Measurements from ENCODE around the gene SURF2. TPM values are rescaled to one million over a fixed set of nuclear protein-coding genes. Genes with fewer than 3 reads are reported as not detected.

SURF2 gene
- total RNA-seq, 3 donors from 2014 or later, result 8.7 to 15.0 (median 11.4) TPM

DNA sequence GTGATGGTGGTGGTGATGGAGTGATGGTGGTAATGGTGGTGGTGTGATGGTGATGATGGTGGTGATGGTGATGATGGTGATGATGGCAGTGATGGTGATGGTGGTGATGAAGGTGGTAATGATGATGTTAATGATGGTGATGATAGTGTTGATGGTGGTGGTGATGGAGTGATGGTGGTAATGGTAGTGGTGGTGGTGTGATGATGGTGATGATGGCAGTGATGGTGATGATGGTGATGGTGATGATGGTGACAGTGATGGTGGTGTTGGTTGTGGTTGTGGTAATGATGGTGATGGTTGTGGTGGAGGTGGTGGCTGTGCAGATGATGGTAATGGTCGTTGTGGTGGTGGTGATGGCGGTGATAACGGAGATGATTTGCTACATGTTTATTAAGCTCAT, 27.1 kb downstream of the SURF2 start:
- ATAC-seq, result no peak

DNA sequence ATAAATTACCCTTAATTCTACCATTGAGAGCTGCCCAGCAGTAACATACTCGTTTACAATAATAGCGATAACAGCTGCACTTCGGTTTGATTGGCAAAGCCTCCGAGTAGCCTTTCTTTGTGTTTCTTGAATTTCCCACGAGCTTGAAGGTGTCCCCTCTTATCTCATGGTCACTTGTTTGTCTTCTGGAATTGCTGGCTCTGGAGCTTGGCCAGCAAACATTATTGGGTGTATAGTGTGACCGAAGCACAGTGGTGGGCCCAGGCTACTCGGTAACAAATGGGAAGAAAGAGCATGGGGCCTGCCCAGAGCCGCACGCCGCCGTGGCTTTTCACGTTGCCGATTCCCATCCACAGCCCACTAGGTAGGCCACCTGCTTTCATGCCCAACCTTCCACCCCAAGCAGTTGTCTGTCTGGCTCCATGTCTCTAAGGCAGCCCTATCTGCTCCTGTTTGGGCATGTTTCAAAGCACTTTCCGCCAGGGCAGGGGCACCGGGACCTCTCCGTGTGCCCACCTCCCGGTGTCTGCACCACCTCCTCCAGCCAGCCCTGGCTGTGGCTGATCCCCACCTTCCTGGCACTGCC, 28.5 kb downstream of the SURF2 start:
- H3K4me3 ChIP-seq, result no peak overlapping the region
- DNase-seq (no peak), ATAC-seq (no peak)
- H3K36me3 ChIP-seq (ENCODE audit: low read depth), result no peaks in the 10 kb centered on the region
- TF ChIP-seq, protein P1, sequence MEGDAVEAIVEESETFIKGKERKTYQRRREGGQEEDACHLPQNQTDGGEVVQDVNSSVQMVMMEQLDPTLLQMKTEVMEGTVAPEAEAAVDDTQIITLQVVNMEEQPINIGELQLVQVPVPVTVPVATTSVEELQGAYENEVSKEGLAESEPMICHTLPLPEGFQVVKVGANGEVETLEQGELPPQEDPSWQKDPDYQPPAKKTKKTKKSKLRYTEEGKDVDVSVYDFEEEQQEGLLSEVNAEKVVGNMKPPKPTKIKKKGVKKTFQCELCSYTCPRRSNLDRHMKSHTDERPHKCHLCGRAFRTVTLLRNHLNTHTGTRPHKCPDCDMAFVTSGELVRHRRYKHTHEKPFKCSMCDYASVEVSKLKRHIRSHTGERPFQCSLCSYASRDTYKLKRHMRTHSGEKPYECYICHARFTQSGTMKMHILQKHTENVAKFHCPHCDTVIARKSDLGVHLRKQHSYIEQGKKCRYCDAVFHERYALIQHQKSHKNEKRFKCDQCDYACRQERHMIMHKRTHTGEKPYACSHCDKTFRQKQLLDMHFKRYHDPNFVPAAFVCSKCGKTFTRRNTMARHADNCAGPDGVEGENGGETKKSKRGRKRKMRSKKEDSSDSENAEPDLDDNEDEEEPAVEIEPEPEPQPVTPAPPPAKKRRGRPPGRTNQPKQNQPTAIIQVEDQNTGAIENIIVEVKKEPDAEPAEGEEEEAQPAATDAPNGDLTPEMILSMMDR (IDR thresholded peaks at IDR 0.05), result no peak
- no peaks in the 10 kb centered on the region for H3K9me3 ChIP-seq
- intact Hi-C loops (cut with DNase I, micrococcal nuclease), result no loop called here
- no peaks in the 10 kb centered on the region for H3K4me1 ChIP-seq (ENCODE audit: low read depth)

More for the DNA sequence above, 27.1 kb downstream of the SURF2 start:
- no peaks in the 10 kb centered on the region for H3K4me1 ChIP-seq (ENCODE audit: low read depth)
- TF ChIP-seq, protein P1 (IDR thresholded peaks at IDR 0.05), result no peak
- intact Hi-C loops (cut with DNase I, micrococcal nuclease), result no loop called here
- H3K4me3 ChIP-seq, result no peak overlapping the region
- DNase-seq, result no peak
- H3K36me3 ChIP-seq (ENCODE audit: low read depth), result no peaks in the 10 kb centered on the region
- no peaks in the 10 kb centered on the region for H3K9me3 ChIP-seq

DNA sequence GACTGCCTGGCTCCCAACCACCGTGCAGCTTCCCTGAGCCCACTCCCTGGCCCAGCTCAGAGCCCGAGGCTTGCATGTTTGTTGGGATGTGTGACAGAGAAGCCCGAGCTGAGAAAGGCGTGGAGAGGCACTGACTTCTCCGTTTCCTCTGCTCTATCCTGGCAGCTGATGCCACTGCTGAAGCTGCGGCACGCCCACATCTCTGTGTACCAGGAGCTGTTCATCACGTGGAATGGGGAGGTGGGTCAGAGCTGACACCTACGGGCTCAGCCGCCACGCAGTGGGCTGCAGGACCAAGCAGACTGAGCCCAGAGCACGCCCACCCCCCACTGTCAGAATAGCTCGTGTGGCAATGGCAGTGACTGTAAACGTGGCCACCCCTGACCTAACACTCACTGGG, 29.1 kb downstream of the SURF2 start:
- intact Hi-C loops (cut with DNase I, micrococcal nuclease), result no loop called here
- H3K36me3 ChIP-seq (ENCODE audit: low read depth), result no peaks in the 10 kb centered on the region
- DNase-seq, result no peak
- no peak for ATAC-seq
- TF ChIP-seq, protein P1 (IDR thresholded peaks at IDR 0.05), result no peak
- H3K9me3 ChIP-seq, result no peaks in the 10 kb centered on the region
- no peak overlapping the region for H3K4me3 ChIP-seq
- no peaks in the 10 kb centered on the region for H3K4me1 ChIP-seq (ENCODE audit: low read depth)

DNA sequence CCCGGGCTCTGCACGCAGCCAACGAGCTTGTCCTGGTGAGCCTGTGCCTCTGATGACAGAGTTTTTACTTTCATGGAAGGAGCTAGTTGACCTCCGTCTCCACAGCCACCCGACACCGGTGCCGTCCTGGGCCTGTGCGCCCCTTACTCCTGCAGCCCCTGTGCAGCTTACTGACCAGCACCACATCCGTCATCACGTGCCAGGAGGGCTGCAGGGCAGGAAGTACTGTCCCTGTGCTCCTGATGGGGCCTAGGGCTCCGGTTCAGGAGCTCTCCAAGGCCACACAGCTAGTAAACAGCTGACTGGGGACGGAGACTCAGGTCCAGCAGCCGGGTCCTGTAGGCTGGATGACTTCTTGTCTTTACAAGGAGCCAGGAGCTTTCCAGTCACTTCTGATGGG, 30.0 kb downstream of the SURF2 start:
- ATAC-seq (no peak), DNase-seq (peak in 1 of 3 donors; percentile 11)
- TF ChIP-seq, protein P1 (IDR thresholded peaks at IDR 0.05), result no peak
- H3K4me3 ChIP-seq, result no peak overlapping the region
- H3K36me3 ChIP-seq (ENCODE audit: low read depth), result no peaks in the 10 kb centered on the region
- no peaks in the 10 kb centered on the region for H3K4me1 ChIP-seq (ENCODE audit: low read depth)
- H3K9me3 ChIP-seq, result no peaks in the 10 kb centered on the region
- intact Hi-C loops (cut with DNase I, micrococcal nuclease), result no loop called here

DNA sequence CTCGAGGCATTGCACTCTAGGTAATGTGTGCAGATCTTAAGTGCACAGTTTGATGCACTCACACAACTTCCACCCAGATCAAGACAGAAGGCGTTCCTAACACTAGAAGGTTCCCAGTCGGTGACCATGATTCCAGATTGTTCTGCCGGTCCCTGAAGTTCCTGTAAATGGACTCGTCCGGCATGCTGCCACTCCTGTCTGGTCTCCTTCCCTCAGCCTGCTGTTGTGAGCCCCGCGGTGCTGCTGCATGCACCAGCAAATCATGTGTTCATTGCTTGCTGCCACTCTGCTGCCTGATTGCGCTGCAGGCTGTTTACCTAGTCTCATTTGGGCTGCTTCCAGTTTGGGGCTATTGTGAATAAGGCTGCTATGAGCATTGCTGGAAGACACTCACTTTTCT, 31.3 kb downstream of the SURF2 start:
- Histone ChIP-seq H3K9me3 (no peaks in the 10 kb centered on the region), H3K4me1 (ENCODE audit: low read depth) (no peaks in the 10 kb centered on the region), H3K36me3 (ENCODE audit: low read depth) (no peaks in the 10 kb centered on the region), H3K4me3 (no peak overlapping the region)
- TF ChIP-seq, protein P1 (IDR thresholded peaks at IDR 0.05), result no peak
- intact Hi-C loops (cut with DNase I, micrococcal nuclease), result no loop called here
- ATAC-seq, result no peak
- DNase-seq, result no peak
